BE2C (cell line): ENCODE measurements around the gene KLF11.
"Not testable (repeated sequence)": the region's sequence is repeated elsewhere in the genome, so short reads cannot be mapped to it uniquely, and the experiment has no call there.

Experiments used
- DNase-seq: peaks from one replicate; pipeline ENCODE4 v3.0.0-alpha.2; 2020
- H3K27me3 ChIP-seq: fragments of 250-450 bp; sonication (Bioruptor Pico); 2 replicates; pipeline ENCODE4 v1.5.1; 2020; ENCODE audit warnings: mild to moderate bottlenecking
- H3K36me3 ChIP-seq: fragments of 250-450 bp; sonication (Bioruptor Pico); 2 replicates; pipeline ENCODE4 v1.5.1; 2020; ENCODE audit warnings: mild to moderate bottlenecking
- H3K4me1 ChIP-seq: fragments of 250-450 bp; sonication (Bioruptor Pico); 2 replicates; pipeline ENCODE4 v1.5.1; 2020
- H3K4me3 ChIP-seq: 2 replicates; pipeline ENCODE4 v1.5.1; 2011; ENCODE audit warnings: low read depth, low read length
- H3K9me3 ChIP-seq: fragments of 250-450 bp; sonication (Bioruptor Pico); 2 replicates; pipeline ENCODE4 v1.5.1; 2020
- CTCF ChIP-seq: IDR thresholded peaks from 2 replicates; pipeline ENCODE4 v1.5.1; 2012; ENCODE audit warnings: mild to moderate bottlenecking, low read depth, low read length

Gene KLF11

GRCh38 chr2:10012963-10013461 lies 30.3 kb upstream of the KLF11 start:
- H3K9me3 ChIP-seq, result no peaks in the 10 kb centered on the region
- no peak for TF ChIP-seq CTCF
- no peaks in the 10 kb centered on the region for H3K27me3 ChIP-seq
- no peak for DNase-seq
- H3K4me1 ChIP-seq, result peaks cover 10% of the 10 kb centered on the region
- no peaks in the 10 kb centered on the region for H3K36me3 ChIP-seq
- H3K4me3 ChIP-seq, result no peak overlapping the region

- H3K36me3 ChIP-seq, H3K4me3 ChIP-seq, H3K9me3 ChIP-seq, H3K27me3 ChIP-seq, DNase-seq: not testable (repeated sequence)
- peaks cover 10% of the 10 kb centered on the region for H3K4me1 ChIP-seq
Observed at GRCh38 chr2:10013651-10014417, 29.5 kb upstream of the KLF11 start.

GRCh38 chr2:10014418-10015190 lies 28.7 kb upstream of the KLF11 start:
- Histone ChIP-seq H3K4me1 (peaks cover 6% of the 10 kb centered on the region), H3K4me3 (no peak overlapping the region), H3K27me3 (no peaks in the 10 kb centered on the region), H3K36me3 (no peaks in the 10 kb centered on the region), H3K9me3 (no peaks in the 10 kb centered on the region)
- no peak for TF ChIP-seq CTCF
- no peak for DNase-seq

- DNase-seq, H3K36me3 ChIP-seq, H3K27me3 ChIP-seq, H3K4me3 ChIP-seq, H3K9me3 ChIP-seq, H3K4me1 ChIP-seq: not testable (repeated sequence)
Observed at GRCh38 chr2:10015376-10015989, 27.9 kb upstream of the KLF11 start.

- H3K36me3 ChIP-seq, result no peaks in the 10 kb centered on the region
- H3K4me3 ChIP-seq, result no peak overlapping the region
- no peaks in the 10 kb centered on the region for H3K9me3 ChIP-seq
- no peak for TF ChIP-seq CTCF
- DNase-seq, result no peak
- H3K4me1 ChIP-seq, result no peaks in the 10 kb centered on the region
- H3K27me3 ChIP-seq, result no peaks in the 10 kb centered on the region
Observed at GRCh38 chr2:10016001-10016801, 27.1 kb upstream of the KLF11 start.

GRCh38 chr2:10016802-10017258 lies 26.5 kb upstream of the KLF11 start:
- Histone ChIP-seq H3K4me3 (no peak overlapping the region), H3K36me3 (no peaks in the 10 kb centered on the region), H3K27me3 (no peaks in the 10 kb centered on the region), H3K9me3 (no peaks in the 10 kb centered on the region), H3K4me1 (no peaks in the 10 kb centered on the region)
- TF ChIP-seq CTCF, result no peak
- DNase-seq, result no peak
